ENCODE results near the gene CEP112. TPM values are rescaled to one million over a fixed set of nuclear protein-coding genes. Genes with fewer than 3 reads are reported as not detected.

The CEP112 gene
- total and polyA plus RNA-seq, 2 of the 13 experiments (the other 11 are each of a cell fraction or from before 2014, with no cell fraction given), result 1.2 to 3.4 TPM

DNA sequence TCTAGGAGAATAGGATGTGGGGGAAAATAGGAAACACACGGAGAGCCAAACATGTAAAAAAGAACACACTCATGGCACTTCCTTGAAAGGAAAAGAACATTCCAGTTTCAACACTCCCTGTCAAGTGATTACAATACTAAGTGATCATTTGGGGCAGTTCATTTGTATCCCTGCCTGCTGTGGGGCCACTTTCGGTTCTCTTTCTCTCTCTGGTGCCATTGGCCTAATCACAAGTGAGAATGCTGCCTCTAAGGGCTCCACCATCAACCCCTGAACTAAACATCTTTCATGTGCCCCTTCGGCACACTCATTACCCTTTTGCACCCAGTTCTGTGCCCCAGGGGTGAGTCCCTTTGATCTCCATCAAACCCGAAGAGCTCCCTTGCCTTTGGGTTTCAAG is 197.3 kb downstream of the CEP112 start:
- no peaks in the 10 kb centered on the region for H4K20me1 ChIP-seq (ENCODE audit: insufficient read depth, low read length)
- H3K79me2 ChIP-seq (ENCODE audit: insufficient read depth, low read length), result no peaks in the 10 kb centered on the region
- no TSS peak for BruUV-seq (replicated peaks)
- in situ Hi-C loops (cut with HindIII; ENCODE audit: extremely low pct_ligation_motif_present, low pct_unique_long_range_greater_than_20kb), result no loop called here
- ChIA-PET POLR2A (no interaction called here), CTCF (ENCODE audit: low intra/inter-chr PET ratio, low total read pairs) (no interaction called here)
- no peak overlapping the region for H3K9ac ChIP-seq (ENCODE audit: insufficient read depth, low read depth, low read length)
- H3K4me2 ChIP-seq (ENCODE audit: low read depth, low read length), result no peak overlapping the region
- H3K27ac ChIP-seq (ENCODE audit: extremely low read length, insufficient read depth, low read length), result no peak overlapping the region
- TF ChIP-seq, protein P1, sequence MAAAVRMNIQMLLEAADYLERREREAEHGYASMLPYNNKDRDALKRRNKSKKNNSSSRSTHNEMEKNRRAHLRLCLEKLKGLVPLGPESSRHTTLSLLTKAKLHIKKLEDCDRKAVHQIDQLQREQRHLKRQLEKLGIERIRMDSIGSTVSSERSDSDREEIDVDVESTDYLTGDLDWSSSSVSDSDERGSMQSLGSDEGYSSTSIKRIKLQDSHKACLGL (CRISPR knock-in tag; IDR thresholded peaks at IDR 0.05), result no peak
- TF ChIP-seq, protein P2, sequence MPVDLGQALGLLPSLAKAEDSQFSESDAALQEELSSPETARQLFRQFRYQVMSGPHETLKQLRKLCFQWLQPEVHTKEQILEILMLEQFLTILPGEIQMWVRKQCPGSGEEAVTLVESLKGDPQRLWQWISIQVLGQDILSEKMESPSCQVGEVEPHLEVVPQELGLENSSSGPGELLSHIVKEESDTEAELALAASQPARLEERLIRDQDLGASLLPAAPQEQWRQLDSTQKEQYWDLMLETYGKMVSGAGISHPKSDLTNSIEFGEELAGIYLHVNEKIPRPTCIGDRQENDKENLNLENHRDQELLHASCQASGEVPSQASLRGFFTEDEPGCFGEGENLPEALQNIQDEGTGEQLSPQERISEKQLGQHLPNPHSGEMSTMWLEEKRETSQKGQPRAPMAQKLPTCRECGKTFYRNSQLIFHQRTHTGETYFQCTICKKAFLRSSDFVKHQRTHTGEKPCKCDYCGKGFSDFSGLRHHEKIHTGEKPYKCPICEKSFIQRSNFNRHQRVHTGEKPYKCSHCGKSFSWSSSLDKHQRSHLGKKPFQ (CRISPR knock-in tag; IDR thresholded peaks at IDR 0.05; ENCODE audit: insufficient replicate concordance), result no peak
- TF ChIP-seq BRD4 (CRISPR knock-in tag; IDR thresholded peaks at IDR 0.05) (no peak), TRIM24 (CRISPR knock-in tag; IDR thresholded peaks at IDR 0.05) (no peak)
- 37% methylated on average over 4 of the region's 4 CpGs for WGBS (ENCODE audit: low lambda C conversion rate)
- DNase-seq (ENCODE audit: low spot score), result no peak
- no peak overlapping the region for H3K4me3 ChIP-seq (replicated peaks in 1 of 3; ENCODE audit: insufficient read depth in 1 of 3, low read depth in 2 of 3, low read length in 3 of 3)
- no peaks in the 10 kb centered on the region for H3K4me1 ChIP-seq (ENCODE audit: insufficient read depth, low read length)
- H2AFZ ChIP-seq (ENCODE audit: low read length), result no peak overlapping the region
- H3K27me3 ChIP-seq (ENCODE audit: control insufficient read depth in 1 of 2, insufficient read depth in 2 of 2, low read length in 2 of 2), result no peaks in the 10 kb centered on the region
- no peaks in the 10 kb centered on the region for H3K9me3 ChIP-seq (ENCODE audit: low read length)
- no peaks in the 10 kb centered on the region for H3K36me3 ChIP-seq (replicated peaks in 1 of 2; ENCODE audit: control insufficient read depth in 1 of 2, insufficient read depth in 2 of 2, low read length in 2 of 2)
- ATAC-seq, result no peak
- no peak for FAIRE-seq
- intact Hi-C loops (cut with micrococcal nuclease; ENCODE audit: unreplicated experiment), result no loop called here

DNA sequence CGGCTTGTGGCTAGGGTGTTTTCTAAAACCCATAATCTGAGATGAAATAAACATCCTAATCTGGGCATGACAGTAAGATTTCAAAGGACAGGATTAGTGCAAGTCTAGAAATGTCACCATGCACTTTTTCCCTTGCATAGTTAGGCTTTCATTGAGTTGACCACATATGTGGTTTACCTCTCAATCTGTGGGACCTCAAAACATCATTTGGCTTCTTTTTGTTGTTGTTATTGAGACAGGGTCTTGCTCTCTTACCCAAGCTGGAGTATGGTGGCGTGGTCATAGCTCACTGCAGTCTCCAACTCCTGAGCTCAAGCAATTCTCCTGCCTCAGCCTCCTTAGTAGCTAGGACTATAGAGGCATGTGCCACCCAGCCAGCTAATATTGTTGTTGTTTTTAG is 197.8 kb downstream of the CEP112 start:
- Histone ChIP-seq H2AFZ (ENCODE audit: low read length) (no peak overlapping the region), H3K36me3 (replicated peaks in 1 of 2; ENCODE audit: control insufficient read depth in 1 of 2, insufficient read depth in 2 of 2, low read length in 2 of 2) (no peaks in the 10 kb centered on the region), H3K9ac (ENCODE audit: insufficient read depth, low read depth, low read length) (no peak overlapping the region), H3K4me3 (replicated peaks in 1 of 3; ENCODE audit: insufficient read depth in 1 of 3, low read depth in 2 of 3, low read length in 3 of 3) (no peak overlapping the region), H3K79me2 (ENCODE audit: insufficient read depth, low read length) (no peaks in the 10 kb centered on the region), H3K4me2 (ENCODE audit: low read depth, low read length) (no peak overlapping the region), H3K4me1 (ENCODE audit: insufficient read depth, low read length) (no peaks in the 10 kb centered on the region), H3K9me3 (ENCODE audit: low read length) (no peaks in the 10 kb centered on the region), H4K20me1 (ENCODE audit: insufficient read depth, low read length) (no peaks in the 10 kb centered on the region), H3K27ac (ENCODE audit: extremely low read length, insufficient read depth, low read length) (no peak overlapping the region), H3K27me3 (ENCODE audit: control insufficient read depth in 1 of 2, insufficient read depth in 2 of 2, low read length in 2 of 2) (no peaks in the 10 kb centered on the region)
- FAIRE-seq (no peak), ATAC-seq (no peak), DNase-seq (ENCODE audit: low spot score) (no peak)
- 28% methylated on average over 2 of the region's 2 CpGs for whole genome bisulfite sequencing (ENCODE audit: low lambda C conversion rate)
- BruUV-seq (replicated peaks), result no TSS peak
- ChIA-PET POLR2A (no interaction called here), CTCF (ENCODE audit: low intra/inter-chr PET ratio, low total read pairs) (no interaction called here)
- intact Hi-C loops (cut with micrococcal nuclease; ENCODE audit: unreplicated experiment) (no loop called here), in situ Hi-C loops (cut with HindIII; ENCODE audit: extremely low pct_ligation_motif_present, low pct_unique_long_range_greater_than_20kb) (no loop called here)
- TF ChIP-seq RFXAP (CRISPR knock-in tag; IDR thresholded peaks at IDR 0.05; ENCODE audit: borderline replicate concordance), result no peak
- no peak for TF ChIP-seq ATF3 (CRISPR knock-in tag; IDR thresholded peaks at IDR 0.05)
- TF ChIP-seq ZNF746 (CRISPR knock-in tag; IDR thresholded peaks at IDR 0.05), result no peak
- TF ChIP-seq ARID4A (CRISPR knock-in tag; IDR thresholded peaks at IDR 0.05; ENCODE audit: borderline replicate concordance), result no peak
- TF ChIP-seq ZNF329 (CRISPR knock-in tag; IDR thresholded peaks at IDR 0.05; ENCODE audit: low read depth), result no peak
- no peak for TF ChIP-seq GPN1 (CRISPR knock-in tag; IDR thresholded peaks at IDR 0.05; ENCODE audit: borderline replicate concordance)

All from HepG2 (cell line).